Measurements from ENCODE around the gene TBC1D28. TPM values are rescaled to one million over a fixed set of nuclear protein-coding genes. Genes with fewer than 3 reads are reported as not detected.
"Not testable (repeated sequence)": the region's sequence is repeated elsewhere in the genome, so short reads cannot be mapped to it uniquely, and the experiment has no call there.

Gene TBC1D28
- total RNA-seq, 3 donors from 2014 or later, result not detected

- H3K4me3 ChIP-seq; intact Hi-C loops (cut with DNase I, micrococcal nuclease); H3K36me3 ChIP-seq (ENCODE audit: low read depth); H3K4me1 ChIP-seq (ENCODE audit: low read depth); H3K9me3 ChIP-seq; ATAC-seq; DNase-seq: not testable (repeated sequence)
Observed at GRCh38 chr17:18636237-18636636, 8.0 kb downstream of the TBC1D28 start.

GRCh38 chr17:18635773-18636172 lies 8.4 kb downstream of the TBC1D28 start:
- H3K9me3 ChIP-seq; H3K4me3 ChIP-seq; H3K36me3 ChIP-seq (ENCODE audit: low read depth); DNase-seq; intact Hi-C loops (cut with DNase I, micrococcal nuclease); ATAC-seq; H3K4me1 ChIP-seq (ENCODE audit: low read depth): not testable (repeated sequence)

GRCh38 chr17:18634550-18635263 lies 9.5 kb downstream of the TBC1D28 start:
- intact Hi-C loops (cut with DNase I, micrococcal nuclease); H3K4me3 ChIP-seq; H3K4me1 ChIP-seq (ENCODE audit: low read depth); ATAC-seq; H3K9me3 ChIP-seq; H3K36me3 ChIP-seq (ENCODE audit: low read depth); DNase-seq: not testable (repeated sequence)

GRCh38 chr17:18626152-18626870 lies 17.9 kb downstream of the TBC1D28 start:
- H3K36me3 ChIP-seq (ENCODE audit: low read depth), result no peaks in the 10 kb centered on the region
- H3K4me1 ChIP-seq (ENCODE audit: low read depth), result peaks cover 4% of the 10 kb centered on the region
- TF ChIP-seq CTCF (IDR thresholded peaks at IDR 0.05), result no peak
- intact Hi-C loops (cut with DNase I, micrococcal nuclease), result no loop called here
- ATAC-seq, result no peak
- no peak overlapping the region for H3K4me3 ChIP-seq
- H3K9me3 ChIP-seq, result no peaks in the 10 kb centered on the region
- DNase-seq, result peak in 1 of 3 donors; percentile 36

GRCh38 chr17:18625509-18626104 lies 18.6 kb downstream of the TBC1D28 start:
- H3K4me1 ChIP-seq (ENCODE audit: low read depth); H3K36me3 ChIP-seq (ENCODE audit: low read depth); intact Hi-C loops (cut with DNase I, micrococcal nuclease); H3K4me3 ChIP-seq; H3K9me3 ChIP-seq: not testable (repeated sequence)
- DNase-seq (peak; percentile 92 to 96 (median 96)), ATAC-seq (peak; percentile 96)
- TF ChIP-seq CTCF (IDR thresholded peaks at IDR 0.05), result peak; percentile 98

GRCh38 chr17:18624862-18625501 lies 19.2 kb downstream of the TBC1D28 start:
- intact Hi-C loops (cut with DNase I, micrococcal nuclease); H3K4me3 ChIP-seq; DNase-seq; H3K36me3 ChIP-seq (ENCODE audit: low read depth); H3K9me3 ChIP-seq; H3K4me1 ChIP-seq (ENCODE audit: low read depth): not testable (repeated sequence)
- peak; percentile 46 for ATAC-seq

GRCh38 chr17:18617613-18618012 lies 26.6 kb downstream of the TBC1D28 start:
- intact Hi-C loops (cut with DNase I, micrococcal nuclease); H3K9me3 ChIP-seq; H3K4me3 ChIP-seq; H3K36me3 ChIP-seq (ENCODE audit: low read depth); ATAC-seq; H3K4me1 ChIP-seq (ENCODE audit: low read depth); DNase-seq: not testable (repeated sequence)

GRCh38 chr17:18613016-18613415 lies 31.2 kb downstream of the TBC1D28 start:
- ATAC-seq; H3K4me1 ChIP-seq (ENCODE audit: low read depth); H3K4me3 ChIP-seq; H3K36me3 ChIP-seq (ENCODE audit: low read depth); DNase-seq; intact Hi-C loops (cut with DNase I, micrococcal nuclease); H3K9me3 ChIP-seq: not testable (repeated sequence)

GRCh38 chr17:18593138-18593537 lies 51.1 kb downstream of the TBC1D28 start:
- H3K9me3 ChIP-seq; DNase-seq; H3K4me3 ChIP-seq; ATAC-seq; H3K4me1 ChIP-seq (ENCODE audit: low read depth); H3K36me3 ChIP-seq (ENCODE audit: low read depth); intact Hi-C loops (cut with DNase I, micrococcal nuclease): not testable (repeated sequence)
